ENCODE data around the gene EVX2. TPM values are rescaled to one million over a fixed set of nuclear protein-coding genes. Genes with fewer than 3 reads are reported as not detected.

The EVX2 gene
- total RNA-seq, 1 experiment from 2014 or later: not detected

GRCh38 chr2:176112375-176113302 lies 28.9 kb upstream of the EVX2 start:
- no TSS peak for BruUV-seq (replicated peaks)
- Mint-ChIP-seq H3K27me3 (ENCODE audit: insufficient read depth, unreplicated experiment) (peaks cover 17% of the 10 kb centered on the region), H3K9me3 (ENCODE audit: unreplicated experiment) (no peaks in the 10 kb centered on the region), H3K4me1 (ENCODE audit: insufficient read depth, unreplicated experiment) (no peaks in the 10 kb centered on the region), H3K36me3 (ENCODE audit: insufficient read depth, unreplicated experiment) (no peaks in the 10 kb centered on the region), H3K27ac (ENCODE audit: low read depth, unreplicated experiment) (no peak overlapping the region), H3K4me3 (ENCODE audit: unreplicated experiment) (no peak overlapping the region)
- TF ChIP-seq CTCF (IDR thresholded peaks at IDR 0.05; ENCODE audit: unreplicated experiment): no peak
- no peak for DNase-seq (ENCODE audit: unreplicated experiment)
- ChIA-PET POLR2A (interaction anchor here (0.6 kb wide), 1 partner anchor 25 kb away, joined by 3 read pairs; no protein-coding TSS in a partner anchor), CTCF (interaction anchor here (0.6 to 1.6 kb wide), 4 partner anchors 14 to 1036 kb away, joined by 4 to 8 read pairs (median 4); no protein-coding TSS in a partner anchor)
- intact Hi-C loops (cut with micrococcal nuclease): no loop called here

- H3K36me3 Mint-ChIP-seq (ENCODE audit: insufficient read depth, unreplicated experiment): no peaks in the 10 kb centered on the region
- no peak for TF ChIP-seq CTCF (IDR thresholded peaks at IDR 0.05; ENCODE audit: unreplicated experiment)
- BruUV-seq (replicated peaks): no TSS peak
- ChIA-PET CTCF (interaction anchor here (0.7 to 2.6 kb wide), 17 partner anchors 9 to 1030 kb away, joined by 3 to 23 read pairs (median 4); no protein-coding TSS in a partner anchor), POLR2A (interaction anchor here (0.7 to 1.5 kb wide), 3 partner anchors 15 to 525 kb away, joined by 3 to 5 read pairs (median 4); no protein-coding TSS in a partner anchor)
- H3K27ac Mint-ChIP-seq (ENCODE audit: low read depth, unreplicated experiment): no peak overlapping the region
- H3K4me3 Mint-ChIP-seq (ENCODE audit: unreplicated experiment): no peak overlapping the region
- H3K4me1 Mint-ChIP-seq (ENCODE audit: insufficient read depth, unreplicated experiment): no peaks in the 10 kb centered on the region
- no peak for DNase-seq (ENCODE audit: unreplicated experiment)
- intact Hi-C loops (cut with micrococcal nuclease): no loop called here
- H3K9me3 Mint-ChIP-seq (ENCODE audit: unreplicated experiment): no peaks in the 10 kb centered on the region
- H3K27me3 Mint-ChIP-seq (ENCODE audit: insufficient read depth, unreplicated experiment): peaks cover 10% of the 10 kb centered on the region
Observed at GRCh38 chr2:176111846-176112374, 28.1 kb upstream of the EVX2 start.

- no TSS peak for BruUV-seq (replicated peaks)
- intact Hi-C loops (cut with micrococcal nuclease): no loop called here
- peaks cover 8% of the 10 kb centered on the region for H3K27me3 Mint-ChIP-seq (ENCODE audit: insufficient read depth, unreplicated experiment)
Observed at GRCh38 chr2:176111309-176111663, 27.5 kb upstream of the EVX2 start.

More at GRCh38 chr2:176111309-176111663, 27.5 kb upstream of the EVX2 start:
- H3K4me3 Mint-ChIP-seq (ENCODE audit: unreplicated experiment): no peak overlapping the region
- no peak overlapping the region for H3K27ac Mint-ChIP-seq (ENCODE audit: low read depth, unreplicated experiment)
- peak; percentile 56 for TF ChIP-seq CTCF (IDR thresholded peaks at IDR 0.05; ENCODE audit: unreplicated experiment)
- CTCF ChIA-PET: interaction anchor here (0.6 to 2.6 kb wide), 35 partner anchors 9 to 1045 kb away, joined by 3 to 23 read pairs (median 4); partner anchors contain the start of genes HOXD12 and HOXD13
- peaks cover 2% of the 10 kb centered on the region for H3K4me1 Mint-ChIP-seq (ENCODE audit: insufficient read depth, unreplicated experiment)
- no peaks in the 10 kb centered on the region for H3K36me3 Mint-ChIP-seq (ENCODE audit: insufficient read depth, unreplicated experiment)
- peak; percentile 58 for DNase-seq (ENCODE audit: unreplicated experiment)
- POLR2A ChIA-PET: interaction anchor here (0.7 to 1.5 kb wide), 4 partner anchors 9 to 526 kb away, joined by 3 to 5 read pairs (median 4); no protein-coding TSS in a partner anchor
- no peaks in the 10 kb centered on the region for H3K9me3 Mint-ChIP-seq (ENCODE audit: unreplicated experiment)
